Caco-2 (cell line): ENCODE measurements around the gene CIB1. TPM values are rescaled to one million over a fixed set of nuclear protein-coding genes. Genes with fewer than 3 reads are reported as not detected.

ENCODE experiments used
- BruUV-seq: library from RNA; stranded (reverse); fragments of 400-500 nt; replicated peaks from 2 replicates; lab custom pipeline; 2021; lab: Mats Ljungman, UMichigan
- CTCF ChIA-PET: fragments of 300-600 bp; sonication (Branson Sonifier 250); formaldehyde crosslinking; loops from one replicate; lab custom pipeline; 2022; ENCODE audit warnings: antibody characterized with exemption; lab: Charles Lee
- POLR2A ChIA-PET: fragments of 300-600 bp; sonication (Branson Sonifier 250); formaldehyde crosslinking; loops from one replicate; lab custom pipeline; 2022; ENCODE audit warnings: antibody characterized with exemption; lab: Charles Lee
- DNase-seq, 2 experiments: peaks; one replicate each; pipeline versions ENCODE4 v3.0.0 to v3.0.0-alpha.2; 2020 to 2022
- H3K27me3 ChIP-seq: replicated peaks from 2 replicates; pipeline ENCODE4 v1.6.0; 2011; ENCODE audit warnings: low read length; ENCODE audit not compliant: control insufficient read depth, insufficient read depth
- H3K36me3 ChIP-seq: 2 replicates; pipeline ENCODE4 v1.5.1; 2011; ENCODE audit warnings: low read length; ENCODE audit not compliant: control insufficient read depth, insufficient read depth
- H3K4me1 ChIP-seq: fragments of 250-450 bp; sonication (Bioruptor Pico); 2 replicates; pipeline ENCODE4 v1.5.1; 2020; ENCODE audit warnings: mild to moderate bottlenecking
- H3K4me3 ChIP-seq: 2 replicates; pipeline ENCODE4 v1.5.1; 2011; ENCODE audit warnings: low read depth, mild to moderate bottlenecking, control low read depth, low read length
- H3K9me3 ChIP-seq: fragments of 250-450 bp; sonication (Bioruptor Pico); 2 replicates; pipeline ENCODE4 v1.5.1; 2020; ENCODE audit warnings: mild to moderate bottlenecking, moderate library complexity
- H3K27ac Mint-ChIP-seq: one replicate; pipeline ENCODE4 v1.8.0; 2022; ENCODE audit warnings: mixed read lengths; ENCODE audit not compliant: unreplicated experiment
- H3K27me3 Mint-ChIP-seq: one replicate; pipeline ENCODE4 v1.8.0; 2022; ENCODE audit warnings: mixed read lengths; ENCODE audit not compliant: insufficient read depth, unreplicated experiment
- H3K36me3 Mint-ChIP-seq: one replicate; pipeline ENCODE4 v1.8.0; 2022; ENCODE audit warnings: mild to moderate bottlenecking, mixed read lengths; ENCODE audit not compliant: insufficient read depth, unreplicated experiment
- H3K4me1 Mint-ChIP-seq: one replicate; pipeline ENCODE4 v1.8.0; 2022; ENCODE audit warnings: low read depth, mixed read lengths; ENCODE audit not compliant: unreplicated experiment
- H3K4me3 Mint-ChIP-seq: one replicate; pipeline ENCODE4 v1.8.0; 2022; ENCODE audit warnings: mild to moderate bottlenecking, moderate library complexity, mixed read lengths; ENCODE audit not compliant: unreplicated experiment
- H3K9me3 Mint-ChIP-seq: one replicate; pipeline ENCODE4 v1.8.0; 2022; ENCODE audit warnings: mixed read lengths; ENCODE audit not compliant: unreplicated experiment
- intact Hi-C: fragments of 100-400 bp; cut with micrococcal nuclease; formaldehyde crosslinking; loops from one replicate; pipeline ENCODE4 v1.10.0; 2022; ENCODE audit not compliant: unreplicated experiment
- total RNA-seq: library from RNA; stranded (reverse); gene quantifications from 2 replicates; pipeline ENCODE4 v1.2.3, GENCODE V29; 2022
- TF ChIP-seq, protein P1 (sequence below), 2 experiments: fragments of 200-600 bp in 1 of 2; IDR thresholded peaks; 1 replicate in 1 of 2; 2 replicates in 1 of 2; pipeline versions ENCODE4 v1.5.1 to v1.8.0; 2011 to 2022; ENCODE audit warnings: antibody characterized with exemption in 1 of 2, control low read depth in 1 of 2, inconsistent platforms in 1 of 2, low read depth in 1 of 2, low read length in 1 of 2, mild to moderate bottlenecking in 1 of 2, moderate library complexity in 1 of 2; ENCODE audit not compliant: insufficient read depth in 1 of 2, severe bottlenecking in 1 of 2, unreplicated experiment in 1 of 2

CIB1 gene
- total RNA-seq, 1 experiment from 2014 or later = 37.7 TPM

DNA sequence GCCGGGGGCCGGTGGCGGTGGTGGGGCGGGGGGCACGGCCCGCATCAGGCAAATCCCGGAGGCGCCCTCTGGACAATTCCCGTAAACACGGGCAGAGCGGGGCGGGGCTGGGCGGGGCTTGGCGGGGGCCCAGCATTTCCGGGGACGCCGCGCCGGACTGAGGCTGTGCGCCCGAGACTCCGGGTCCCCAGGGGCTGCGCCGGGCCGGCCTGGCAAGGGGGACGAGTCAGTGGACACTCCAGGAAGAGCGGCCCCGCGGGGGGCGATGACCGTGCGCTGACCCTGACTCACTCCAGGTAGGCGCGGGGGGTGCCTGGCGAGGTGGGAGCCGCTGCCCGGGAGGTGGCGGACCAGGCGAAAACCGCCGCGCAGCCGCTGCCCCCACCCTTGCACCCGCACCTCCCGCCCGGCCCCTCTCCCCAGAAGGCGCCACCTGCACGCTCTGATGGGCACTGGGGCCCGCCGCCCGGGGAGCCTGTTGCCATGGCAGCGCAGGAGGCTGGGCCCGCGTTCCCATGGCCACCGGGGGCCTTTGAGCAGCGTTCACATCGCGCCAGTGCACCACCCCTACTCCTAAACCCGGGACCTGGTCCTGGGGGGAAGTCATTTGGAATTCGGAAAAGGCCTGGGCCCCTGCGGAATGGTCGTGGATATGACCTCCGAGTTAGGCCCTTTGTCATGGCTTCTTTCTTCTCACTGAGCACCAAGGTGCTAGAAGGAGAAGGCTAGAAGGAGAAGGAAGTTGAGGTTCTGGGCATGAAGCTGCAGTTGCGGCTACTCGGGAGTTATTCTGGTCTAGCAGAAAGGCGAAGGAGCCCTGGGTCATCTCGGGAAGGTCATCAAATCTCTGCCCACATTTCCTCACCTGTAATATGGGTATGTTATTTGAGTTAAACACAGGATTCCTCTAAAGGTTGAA lies 48.7 kb downstream of the CIB1 start:
- TF ChIP-seq, protein P1, sequence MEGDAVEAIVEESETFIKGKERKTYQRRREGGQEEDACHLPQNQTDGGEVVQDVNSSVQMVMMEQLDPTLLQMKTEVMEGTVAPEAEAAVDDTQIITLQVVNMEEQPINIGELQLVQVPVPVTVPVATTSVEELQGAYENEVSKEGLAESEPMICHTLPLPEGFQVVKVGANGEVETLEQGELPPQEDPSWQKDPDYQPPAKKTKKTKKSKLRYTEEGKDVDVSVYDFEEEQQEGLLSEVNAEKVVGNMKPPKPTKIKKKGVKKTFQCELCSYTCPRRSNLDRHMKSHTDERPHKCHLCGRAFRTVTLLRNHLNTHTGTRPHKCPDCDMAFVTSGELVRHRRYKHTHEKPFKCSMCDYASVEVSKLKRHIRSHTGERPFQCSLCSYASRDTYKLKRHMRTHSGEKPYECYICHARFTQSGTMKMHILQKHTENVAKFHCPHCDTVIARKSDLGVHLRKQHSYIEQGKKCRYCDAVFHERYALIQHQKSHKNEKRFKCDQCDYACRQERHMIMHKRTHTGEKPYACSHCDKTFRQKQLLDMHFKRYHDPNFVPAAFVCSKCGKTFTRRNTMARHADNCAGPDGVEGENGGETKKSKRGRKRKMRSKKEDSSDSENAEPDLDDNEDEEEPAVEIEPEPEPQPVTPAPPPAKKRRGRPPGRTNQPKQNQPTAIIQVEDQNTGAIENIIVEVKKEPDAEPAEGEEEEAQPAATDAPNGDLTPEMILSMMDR (IDR thresholded peaks at IDR 0.05; ENCODE audit: insufficient read depth in 1 of 2, low read depth in 1 of 2, low read length in 1 of 2, severe bottlenecking in 1 of 2, unreplicated experiment in 1 of 2) = no peak
- peak overlapping the region; percentile 74 for H3K4me3 ChIP-seq
- no peaks in the 10 kb centered on the region for H3K9me3 ChIP-seq
- TSS peak; percentile 42 for BruUV-seq
- H3K27me3 ChIP-seq = no peaks in the 10 kb centered on the region
- DNase-seq = peak; percentile 65 to 67
- POLR2A ChIA-PET = no interaction called here
- H3K36me3 ChIP-seq = no peaks in the 10 kb centered on the region
- H3K4me1 ChIP-seq = peaks cover 11% of the 10 kb centered on the region
- intact Hi-C loops = no loop called here
- Mint-ChIP-seq H3K27me3 (no peaks in the 10 kb centered on the region), H3K9me3 (no peaks in the 10 kb centered on the region), H3K36me3 (peaks cover 6% of the 10 kb centered on the region), H3K4me3 (peak overlapping the region; percentile 82), H3K4me1 (no peaks in the 10 kb centered on the region), H3K27ac (peak overlapping the region; percentile 69)
- CTCF ChIA-PET = no interaction called here

DNA sequence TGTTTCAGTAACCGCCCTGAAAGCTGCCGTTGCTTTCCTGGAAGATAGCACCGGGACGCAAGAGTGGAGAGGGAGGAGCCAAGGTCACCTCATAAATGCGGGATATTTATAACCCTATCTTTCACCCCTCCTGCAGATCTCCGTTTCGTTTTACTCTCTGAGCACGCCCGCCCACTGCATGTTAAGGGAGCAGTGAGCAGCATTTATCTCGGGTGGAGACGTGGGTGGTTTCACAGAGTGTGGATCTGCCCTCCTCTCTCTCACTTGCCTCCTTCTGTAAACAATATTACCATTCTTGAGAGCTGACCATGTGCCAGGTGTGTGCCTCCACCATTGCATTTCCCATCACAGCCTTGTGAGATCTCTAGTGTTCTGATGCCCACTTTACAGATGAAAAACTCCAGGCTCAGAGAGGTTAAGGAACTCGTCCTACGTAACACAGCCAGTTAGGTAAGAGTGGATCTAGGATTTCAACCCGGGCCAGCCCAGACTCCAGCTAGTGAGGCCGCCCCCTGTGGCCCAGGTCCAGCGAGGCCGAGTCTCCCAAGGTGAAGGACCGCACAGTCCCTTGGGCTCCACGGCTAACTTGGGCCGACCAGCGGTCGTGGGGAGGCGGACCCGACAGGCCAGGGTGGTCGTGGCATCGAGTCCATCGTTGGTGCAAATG lies 49.5 kb downstream of the CIB1 start:
- H3K9me3 ChIP-seq = no peaks in the 10 kb centered on the region
- CTCF ChIA-PET = interaction anchor here (0.5 to 0.9 kb wide), 3 partner anchors 22 to 38 kb away, joined by 4 to 13 read pairs (median 5); no protein-coding TSS in a partner anchor
- Mint-ChIP-seq H3K27me3 (no peaks in the 10 kb centered on the region), H3K9me3 (no peaks in the 10 kb centered on the region), H3K4me1 (no peaks in the 10 kb centered on the region), H3K4me3 (peak overlapping the region; percentile 82), H3K36me3 (peaks cover 6% of the 10 kb centered on the region), H3K27ac (peak overlapping the region; percentile 69)
- POLR2A ChIA-PET = no interaction called here
- no peaks in the 10 kb centered on the region for H3K36me3 ChIP-seq
- H3K4me3 ChIP-seq = peak overlapping the region; percentile 74
- H3K4me1 ChIP-seq = peaks cover 11% of the 10 kb centered on the region
- peak; percentile 63 to 77 for DNase-seq
- H3K27me3 ChIP-seq = no peaks in the 10 kb centered on the region
- intact Hi-C loops = no loop called here
- BruUV-seq = no TSS peak
- TF ChIP-seq, protein P1 (IDR thresholded peaks at IDR 0.05; ENCODE audit: insufficient read depth in 1 of 2, low read depth in 1 of 2, low read length in 1 of 2, severe bottlenecking in 1 of 2, unreplicated experiment in 1 of 2) = peak in 1 of 2 experiments; percentile 17

DNA sequence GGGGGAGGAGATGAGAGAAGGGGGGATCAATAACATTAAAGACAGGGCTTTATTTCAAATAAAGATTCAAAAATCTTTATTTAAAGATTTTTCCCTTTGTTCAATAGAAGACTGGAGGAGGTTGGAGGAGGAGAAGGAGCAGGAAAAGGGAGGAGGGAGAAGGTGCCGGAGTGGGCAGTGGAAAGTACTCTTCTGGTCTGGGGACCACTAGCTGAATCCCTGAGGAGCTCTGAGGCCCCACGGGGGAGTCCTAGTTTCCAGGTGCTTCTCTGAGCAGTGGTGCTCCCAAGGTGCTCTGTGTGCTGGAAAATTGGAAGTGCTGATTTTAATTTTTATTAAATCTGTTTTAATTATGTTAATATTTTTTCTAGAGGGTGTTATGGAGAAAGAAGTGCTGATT lies 52.0 kb downstream of the CIB1 start:
- no peaks in the 10 kb centered on the region for H3K27me3 Mint-ChIP-seq
- intact Hi-C loops = no loop called here

More for the DNA sequence above, 52.0 kb downstream of the CIB1 start:
- Mint-ChIP-seq H3K4me1 (no peaks in the 10 kb centered on the region), H3K27ac (no peak overlapping the region), H3K4me3 (no peak overlapping the region), H3K36me3 (peaks cover 6% of the 10 kb centered on the region), H3K9me3 (no peaks in the 10 kb centered on the region)
- H3K4me1 ChIP-seq = peaks cover 11% of the 10 kb centered on the region
- H3K9me3 ChIP-seq = no peaks in the 10 kb centered on the region
- CTCF ChIA-PET = interaction anchor here (0.6 kb wide), 1 partner anchor 245 kb away, joined by 4 read pairs; no protein-coding TSS in a partner anchor
- no peaks in the 10 kb centered on the region for H3K27me3 ChIP-seq
- POLR2A ChIA-PET = no interaction called here
- BruUV-seq = no TSS peak
- H3K4me3 ChIP-seq = no peak overlapping the region
- TF ChIP-seq, protein P1 (IDR thresholded peaks at IDR 0.05; ENCODE audit: insufficient read depth in 1 of 2, low read depth in 1 of 2, low read length in 1 of 2, severe bottlenecking in 1 of 2, unreplicated experiment in 1 of 2) = no peak
- no peaks in the 10 kb centered on the region for H3K36me3 ChIP-seq
- no peak for DNase-seq
